ENCODE measurements around the gene THSD7A. TPM values are rescaled to one million over a fixed set of nuclear protein-coding genes. Genes with fewer than 3 reads are reported as not detected.

The THSD7A gene
- total and polyA plus RNA-seq, 2 of the 8 experiments (the other 6 are each of a cell fraction or from before 2014, with no cell fraction given) = 0.44 to 1.2 TPM

- Histone ChIP-seq H3K4ac (replicated peaks; ENCODE audit: insufficient read length, low read depth, low read length) (no peak overlapping the region), H2AFZ (ENCODE audit: low read length) (no peak overlapping the region), H3K4me2 (ENCODE audit: insufficient read depth in 1 of 2, low read depth in 2 of 2, low read length in 2 of 2) (no peak overlapping the region), H3K4me3 (ENCODE audit: extremely low read depth in 1 of 4, insufficient read depth in 2 of 4, low read depth in 3 of 4, low read length in 4 of 4) (no peak overlapping the region), H3K23ac (ENCODE audit: insufficient read length) (no peak overlapping the region), H3K27ac (ENCODE audit: low read depth, low read length) (no peak overlapping the region), H3K79me2 (ENCODE audit: control insufficient read depth in 1 of 2, insufficient read depth in 2 of 2, low read length in 2 of 2) (no peaks in the 10 kb centered on the region), H4K91ac (replicated peaks; ENCODE audit: insufficient read length, low read length) (no peak overlapping the region), H2BK120ac (replicated peaks; ENCODE audit: low read depth, low read length) (no peak overlapping the region), H3K9me3 (ENCODE audit: insufficient read depth in 2 of 2, low read depth in 1 of 2, low read length in 1 of 2) (no peaks in the 10 kb centered on the region; a peak in 1 of 4 replicates), H3K56ac (replicated peaks; ENCODE audit: insufficient read length, low read depth, low read length) (no peak overlapping the region), H2BK15ac (ENCODE audit: low read length) (no peak overlapping the region), H2BK20ac (ENCODE audit: low read length) (no peak overlapping the region), H3K36me3 (ENCODE audit: control insufficient read depth in 2 of 4, insufficient read depth in 4 of 4, low read length in 3 of 4) (no peaks in the 10 kb centered on the region), H3K27me3 (replicated peaks in 1 of 4; ENCODE audit: control insufficient read depth in 3 of 4, extremely low read depth in 1 of 4, insufficient read depth in 3 of 4, low read length in 3 of 4) (no peaks in the 10 kb centered on the region), H4K20me1 (replicated peaks in 1 of 2; ENCODE audit: control insufficient read depth in 1 of 2, insufficient read depth in 2 of 2, low read length in 2 of 2) (no peaks in the 10 kb centered on the region), H4K8ac (ENCODE audit: extremely low read depth, insufficient read depth, low read length) (no peak overlapping the region), H3K4me1 (replicated peaks in 1 of 4; ENCODE audit: control insufficient read depth in 3 of 4, insufficient read depth in 4 of 4, low read length in 3 of 4) (peaks cover 0 to 11% (median 0%) of the 10 kb centered on the region in 4 experiments; a peak in 2 of 7 replicates), H3K23me2 (ENCODE audit: low read depth, low read length) (no peaks in the 10 kb centered on the region), H3K14ac (ENCODE audit: insufficient read length) (no peak overlapping the region), H3K79me1 (ENCODE audit: low read depth, low read length) (no peaks in the 10 kb centered on the region), H4K5ac (ENCODE audit: insufficient read length, low read depth, low read length) (no peak overlapping the region), H2BK5ac (ENCODE audit: low read depth, low read length) (no peak overlapping the region), H2AK5ac (ENCODE audit: low read depth, low read length) (no peak overlapping the region), H3K18ac (ENCODE audit: extremely low read depth, low read length) (no peak overlapping the region), H2BK12ac (ENCODE audit: low read depth, low read length) (no peak overlapping the region), H3K9ac (replicated peaks in 1 of 4; ENCODE audit: extremely low read depth in 1 of 4, low read depth in 3 of 4, low read length in 3 of 4) (no peak overlapping the region)
- DNase-seq (ENCODE audit: low read depth in 1 of 2, low spot score in 2 of 2) = no peak
- ChIA-PET CTCF (ENCODE audit: partially characterized antibody) (no interaction called here), POLR2A (ENCODE audit: partially characterized antibody) (no interaction called here)
- no peak for FAIRE-seq
- TF ChIP-seq MAFK (IDR thresholded peaks at IDR 0.05; ENCODE audit: low read depth, low read length) (no peak), SUZ12 (IDR thresholded peaks at IDR 0.05; ENCODE audit: low read length) (no peak), ZNF274 (IDR thresholded peaks at IDR 0.05; ENCODE audit: borderline replicate concordance, extremely low read depth, low read length) (no peak), TAF1 (IDR thresholded peaks at IDR 0.05; ENCODE audit: low read depth, low read length) (no peak), RAD21 (IDR thresholded peaks at IDR 0.05 in 1 of 2, conservative IDR thresholded peaks at IDR 0.05 in 1 of 2; ENCODE audit: low read depth in 2 of 2, low read length in 2 of 2) (no peak), ATF2 (IDR thresholded peaks at IDR 0.05; ENCODE audit: low read length) (no peak), CBX8 (IDR thresholded peaks at IDR 0.05; ENCODE audit: borderline replicate concordance, low read depth, low read length) (no peak), CBX5 (IDR thresholded peaks at IDR 0.05; ENCODE audit: low read depth, low read length) (no peak), SAP30 (IDR thresholded peaks at IDR 0.05; ENCODE audit: insufficient read depth, insufficient replicate concordance, low read length) (no peak), PHF8 (conservative IDR thresholded peaks at IDR 0.05; ENCODE audit: low read depth, low read length) (no peak), NRF1 (IDR thresholded peaks at IDR 0.05; ENCODE audit: low read depth, low read length) (no peak), SIN3A (conservative IDR thresholded peaks at IDR 0.05 in 1 of 2, IDR thresholded peaks at IDR 0.05 in 1 of 2; ENCODE audit: low read depth in 1 of 2, low read length in 2 of 2) (no peak), RXRA (IDR thresholded peaks at IDR 0.05; ENCODE audit: insufficient read depth, low read depth, low read length) (no peak)
Observed at GRCh38 chr7:11485636-11486035, 346.4 kb downstream of the THSD7A start.

Data from H1 (cell line).